ENCODE measurements around the gene KCNJ6.
"Not testable (repeated sequence)": the region's sequence is repeated elsewhere in the genome, so short reads cannot be mapped to it uniquely, and the experiment has no call there.

Gene KCNJ6

GRCh38 chr21:37916310-37917051, at the start of gene KCNJ6:
TSS of gene KCNJ6 (minus strand) at chr21:37916457. CDS start at chr21:37840682, 75,775 bp downstream.
- DNase-seq (ENCODE audit: low spot score): peak; percentile 75

DNA sequence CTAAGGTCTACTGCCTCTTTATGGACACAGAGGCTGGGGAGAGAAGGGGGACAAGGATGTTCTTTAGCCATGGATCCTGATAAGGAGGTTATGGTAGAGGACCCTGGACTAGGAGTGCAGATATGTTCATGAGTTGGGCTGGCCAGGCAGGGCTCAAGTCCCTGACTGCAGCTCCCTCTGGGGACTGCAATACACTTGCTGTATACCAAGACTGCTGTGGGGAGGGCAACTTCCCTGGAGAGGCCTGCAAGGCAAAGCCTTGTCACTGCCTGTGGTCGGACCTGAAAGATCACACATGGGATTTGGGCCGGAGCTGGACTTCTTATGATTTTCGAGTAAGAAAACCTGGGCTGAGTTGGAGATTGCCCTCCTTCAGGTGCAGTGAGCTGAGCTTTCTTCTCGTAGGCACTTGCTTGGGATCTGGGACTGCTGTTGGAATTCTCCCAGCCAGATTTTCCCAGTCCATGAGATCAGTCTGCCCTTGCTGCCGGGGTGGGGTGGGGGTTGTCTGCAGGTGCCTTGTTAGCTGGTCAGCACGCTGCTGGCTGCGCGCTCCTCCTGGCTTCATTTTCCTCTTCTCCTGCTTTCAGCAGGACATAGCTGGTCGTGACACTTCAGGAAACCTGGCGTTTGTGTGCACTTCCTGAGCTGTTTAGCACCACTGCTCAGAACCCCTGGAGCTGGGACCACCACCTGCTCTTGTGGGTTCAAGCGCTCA, 49.0 kb upstream of the KCNJ6 start:
- no peak for DNase-seq (ENCODE audit: low spot score)

GRCh38 chr21:37958537-37958936, 42.3 kb upstream of the KCNJ6 start:
- no peak for DNase-seq (ENCODE audit: low spot score)

DNA sequence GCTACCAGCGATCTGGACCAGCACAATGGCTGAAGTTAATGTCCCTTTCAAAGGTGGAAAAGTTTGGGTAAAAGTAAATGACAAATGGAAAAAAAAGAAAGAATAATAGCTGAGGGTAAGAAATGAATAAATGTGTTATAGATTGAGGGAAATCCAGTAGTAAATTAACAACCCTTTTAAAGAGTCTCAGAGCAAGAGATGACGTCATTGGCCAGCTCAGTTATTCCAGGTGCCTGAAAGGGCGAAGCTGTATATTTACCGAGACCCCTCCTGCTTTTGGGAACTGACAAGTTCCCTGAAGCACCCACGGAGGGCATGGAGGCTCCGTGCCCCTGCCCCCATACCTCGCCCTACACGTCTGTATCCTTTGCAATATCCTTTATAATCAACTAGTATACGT, 40.5 kb upstream of the KCNJ6 start:
- DNase-seq (ENCODE audit: low spot score): no peak

GRCh38 chr21:37945036-37945435, 28.8 kb upstream of the KCNJ6 start:
- no peak for DNase-seq (ENCODE audit: low spot score)

GRCh38 chr21:37944496-37944895, 28.2 kb upstream of the KCNJ6 start:
- DNase-seq (ENCODE audit: low spot score): no peak

- DNase-seq (ENCODE audit: low spot score): no peak
Measured at GRCh38 chr21:37940691-37941090, 24.4 kb upstream of the KCNJ6 start.

- no peak for DNase-seq (ENCODE audit: low spot score)
Measured at GRCh38 chr21:37939838-37940237, 23.6 kb upstream of the KCNJ6 start.

DNA sequence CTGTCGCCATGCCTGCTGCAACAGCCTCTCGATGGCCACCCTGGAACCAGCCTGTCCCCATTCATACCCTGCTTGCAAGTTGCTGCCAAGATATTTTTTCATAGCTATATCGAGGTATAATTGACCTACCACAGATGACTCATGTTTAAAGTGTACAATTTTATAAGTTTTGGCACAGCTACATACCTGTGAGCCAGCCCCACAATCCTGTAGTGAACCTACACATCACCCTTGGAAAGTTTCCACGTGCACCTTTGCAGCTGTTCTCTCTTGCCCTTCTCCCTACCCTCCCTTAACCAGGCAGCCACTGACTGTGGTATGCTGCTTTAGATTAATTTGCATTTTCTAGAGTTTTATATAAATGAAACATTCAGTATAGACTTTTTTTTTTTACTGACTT, 23.0 kb upstream of the KCNJ6 start:
- DNase-seq (ENCODE audit: low spot score): no peak

DNA sequence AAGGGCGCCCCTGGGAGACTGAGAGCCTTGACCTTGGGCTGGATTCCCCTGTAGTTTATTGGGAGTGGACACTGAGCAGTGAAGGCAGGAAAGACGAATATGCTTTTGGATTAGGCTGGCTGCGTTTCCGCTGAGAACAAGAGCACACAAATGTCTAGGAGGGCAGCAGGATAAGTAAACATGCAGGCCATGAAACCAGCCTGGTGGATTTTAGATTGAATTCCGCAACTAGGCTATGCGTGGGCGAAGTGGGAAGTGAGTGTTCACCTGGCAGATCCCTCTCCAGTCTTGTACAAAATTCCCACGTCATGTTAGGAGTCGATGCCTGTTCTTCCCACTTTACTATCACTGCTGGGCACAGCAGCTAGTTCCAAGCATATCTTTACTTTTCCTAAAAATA, 21.4 kb upstream of the KCNJ6 start:
- no peak for DNase-seq (ENCODE audit: low spot score)

- DNase-seq (ENCODE audit: low spot score): no peak
Measured at GRCh38 chr21:37936010-37936785, 19.9 kb upstream of the KCNJ6 start.

DNA sequence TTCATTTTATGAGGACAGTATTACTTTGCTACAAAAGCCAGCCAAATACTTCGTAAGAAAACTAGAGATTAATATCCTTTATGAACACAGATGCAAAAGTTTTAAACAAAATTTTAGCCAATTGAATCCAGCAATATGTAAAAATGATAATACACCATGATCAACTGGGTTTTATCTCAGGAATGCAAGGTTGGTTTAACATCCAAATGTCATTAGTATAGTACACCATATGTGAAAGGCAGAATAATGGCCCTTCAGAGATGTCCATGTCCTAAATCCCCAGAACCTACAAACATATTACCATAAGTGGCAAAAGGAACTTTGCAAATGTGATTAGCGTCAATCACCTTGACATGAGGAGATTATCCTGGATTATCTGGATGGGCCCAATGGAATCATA, 16.7 kb upstream of the KCNJ6 start:
- DNase-seq (ENCODE audit: low spot score): no peak

GRCh38 chr21:37927711-37928110, 11.5 kb upstream of the KCNJ6 start:
- DNase-seq (ENCODE audit: low spot score): no peak

DNA sequence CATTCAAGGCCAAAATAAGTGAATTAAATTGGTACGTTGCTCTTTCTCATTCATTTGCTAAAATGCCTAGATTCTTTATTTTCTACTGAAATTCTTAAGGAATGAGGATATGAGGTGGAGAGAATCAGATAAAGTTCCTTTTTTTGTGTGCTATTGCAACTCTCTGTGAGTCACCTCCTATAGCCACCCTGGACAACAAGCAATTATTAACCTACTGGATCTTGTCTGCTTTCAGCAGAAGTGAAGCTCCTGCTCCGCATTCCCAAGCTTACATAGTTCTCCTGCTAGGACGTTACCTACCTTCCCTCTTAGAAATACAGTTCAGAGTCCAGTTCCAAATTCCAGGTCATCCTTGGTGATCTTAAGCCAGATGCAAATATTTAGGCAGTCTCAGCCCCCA, 4.8 kb upstream of the KCNJ6 start:
- DNase-seq (ENCODE audit: low spot score): no peak

GRCh38 chr21:37920302-37920701, 4.0 kb upstream of the KCNJ6 start:
- DNase-seq (ENCODE audit: low spot score): not testable (repeated sequence)

- peak; percentile 50 for DNase-seq (ENCODE audit: low spot score)
Measured at GRCh38 chr21:37917612-37918011, 1.4 kb upstream of the KCNJ6 start.

- DNase-seq (ENCODE audit: low spot score): no peak
Measured at GRCh38 chr21:37915941-37916309, 332 bp downstream of the KCNJ6 start.

DNA sequence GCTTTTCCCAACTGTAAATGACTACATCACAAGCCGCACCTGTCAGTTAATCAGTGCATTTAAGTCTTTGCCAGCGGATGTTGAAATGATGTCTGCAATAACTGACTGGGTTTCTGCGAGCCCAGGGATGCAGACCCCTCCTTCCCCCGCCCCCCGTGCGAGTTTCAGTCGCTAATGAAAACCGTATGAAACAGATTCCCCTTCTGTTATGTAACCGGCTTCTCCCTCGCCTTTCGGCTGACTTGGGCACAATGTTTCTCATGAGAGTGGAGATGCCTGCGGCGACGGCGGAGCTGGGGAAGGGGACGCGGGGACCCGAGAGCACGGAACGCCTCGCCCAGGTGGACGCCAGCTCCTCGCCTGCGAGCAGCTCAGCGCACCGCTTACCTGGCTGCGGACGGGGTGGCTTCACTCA, 753 bp downstream of the KCNJ6 start:
- DNase-seq (ENCODE audit: low spot score): no peak

DNA sequence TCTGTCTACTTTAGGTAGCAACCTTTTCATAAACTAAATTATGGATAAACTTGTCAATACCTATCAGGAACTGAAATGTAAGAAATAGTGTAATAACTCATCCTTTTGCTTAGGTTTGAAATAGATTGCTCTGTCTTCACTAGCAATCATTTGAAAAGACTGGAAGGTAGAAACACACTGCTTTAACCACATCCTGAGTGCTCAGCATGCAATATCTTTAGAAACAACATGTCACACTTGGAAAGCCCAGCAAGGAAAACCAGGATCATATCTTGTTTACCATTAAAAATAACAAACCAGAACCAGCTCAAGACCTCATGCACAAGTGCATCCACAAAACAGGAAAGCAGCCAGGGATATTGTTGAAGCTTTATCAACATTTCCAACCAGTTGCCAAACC, 3.6 kb downstream of the KCNJ6 start:
- no peak for DNase-seq (ENCODE audit: low spot score)

GRCh38 chr21:37909936-37910335, 6.3 kb downstream of the KCNJ6 start:
- DNase-seq (ENCODE audit: low spot score): no peak

DNA sequence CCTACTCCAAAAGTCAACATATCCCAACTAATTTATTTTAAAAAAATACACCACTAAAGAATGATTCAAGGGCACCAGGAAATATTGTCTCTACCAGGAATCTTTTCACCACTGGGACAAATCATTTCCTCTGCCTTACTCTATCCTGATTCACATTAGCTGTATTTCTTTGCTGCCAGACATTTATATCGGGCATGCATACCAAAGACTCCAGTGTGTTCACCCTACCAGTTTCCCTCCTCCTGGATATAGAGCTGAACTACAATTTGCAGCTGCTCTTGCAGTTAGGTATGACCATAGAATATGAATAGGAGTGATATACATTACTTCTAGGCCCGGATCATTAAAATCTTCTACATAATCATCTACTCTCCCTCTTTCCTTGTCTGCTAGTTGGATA, 7.6 kb downstream of the KCNJ6 start:
- DNase-seq (ENCODE audit: low spot score): no peak

DNA sequence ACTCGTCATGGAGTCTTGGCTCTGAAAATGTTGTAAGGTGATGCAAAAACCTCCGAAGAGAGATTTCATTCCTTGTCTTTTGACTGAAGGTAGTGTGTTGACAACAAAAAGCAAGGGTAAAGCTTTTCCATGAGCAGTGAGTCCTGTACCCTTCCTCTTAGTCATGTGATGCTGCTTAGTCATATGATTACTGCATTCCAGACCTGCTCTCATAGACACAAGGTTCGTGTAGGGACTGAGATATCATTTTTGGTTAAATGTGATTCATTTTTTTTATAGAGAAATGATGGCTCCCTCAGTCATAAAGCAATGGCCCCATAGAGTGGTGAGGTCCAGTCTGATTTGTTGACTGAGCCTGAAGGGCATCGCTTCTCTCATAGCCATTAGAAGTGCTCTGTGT, 9.2 kb downstream of the KCNJ6 start:
- DNase-seq (ENCODE audit: low spot score): no peak

GRCh38 chr21:37905291-37905690, 11.0 kb downstream of the KCNJ6 start:
- DNase-seq (ENCODE audit: low spot score): no peak
